Measurements from ENCODE around the gene GSK3A. TPM values are rescaled to one million over a fixed set of nuclear protein-coding genes. Genes with fewer than 3 reads are reported as not detected.

Gene GSK3A
- total RNA-seq, 1 donor from 2014 or later = 50.3 TPM

DNA sequence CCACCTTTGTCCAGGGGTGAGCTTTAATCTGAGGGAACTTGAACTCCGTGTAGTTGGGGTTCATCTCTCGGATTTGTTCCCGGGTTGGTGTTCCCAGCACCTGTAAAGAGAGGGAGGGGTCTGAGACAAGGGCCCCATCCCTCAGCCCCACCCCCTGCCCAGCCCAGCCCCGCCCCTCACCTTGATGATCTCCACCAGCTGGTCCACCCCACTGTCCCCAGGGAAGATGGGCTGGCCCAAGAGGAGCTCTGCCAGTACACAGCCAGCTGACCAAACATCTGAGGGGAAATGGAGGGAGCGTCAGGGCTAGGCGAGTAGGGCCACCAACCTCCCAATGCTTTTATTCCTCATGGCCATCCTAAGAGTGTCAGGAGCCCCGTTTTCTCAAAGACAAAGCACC is 9.3 kb downstream of the GSK3A start:
- FAIRE-seq (no peak), DNase-seq (ENCODE audit: low read depth) (no peak)
- peaks cover 7% of the 10 kb centered on the region for H3K4me1 Mint-ChIP-seq (ENCODE audit: low read depth, unreplicated experiment)
- H3K27ac ChIP-seq (ENCODE audit: low read depth, low read length) = no peak overlapping the region
- H3K36me3 Mint-ChIP-seq (ENCODE audit: low read depth, unreplicated experiment) = peaks cover 34% of the 10 kb centered on the region
- no peak overlapping the region for H3K4me2 ChIP-seq (ENCODE audit: low read length)
- H3K4me3 Mint-ChIP-seq (ENCODE audit: unreplicated experiment) = no peak overlapping the region
- H3K4me1 ChIP-seq (ENCODE audit: insufficient read depth, low read length) = no peaks in the 10 kb centered on the region
- no peak overlapping the region for H3K9ac ChIP-seq (ENCODE audit: low read length)
- no peaks in the 10 kb centered on the region for H3K9me3 ChIP-seq (ENCODE audit: insufficient read depth, low read depth, low read length)
- H3K9me3 Mint-ChIP-seq (ENCODE audit: unreplicated experiment) = no peaks in the 10 kb centered on the region
- no peak overlapping the region for H2AFZ ChIP-seq (ENCODE audit: low read depth, low read length)
- TF ChIP-seq EZH2 (IDR thresholded peaks at IDR 0.05; ENCODE audit: insufficient read depth, low read length) = no peak
- TF ChIP-seq, protein P1, sequence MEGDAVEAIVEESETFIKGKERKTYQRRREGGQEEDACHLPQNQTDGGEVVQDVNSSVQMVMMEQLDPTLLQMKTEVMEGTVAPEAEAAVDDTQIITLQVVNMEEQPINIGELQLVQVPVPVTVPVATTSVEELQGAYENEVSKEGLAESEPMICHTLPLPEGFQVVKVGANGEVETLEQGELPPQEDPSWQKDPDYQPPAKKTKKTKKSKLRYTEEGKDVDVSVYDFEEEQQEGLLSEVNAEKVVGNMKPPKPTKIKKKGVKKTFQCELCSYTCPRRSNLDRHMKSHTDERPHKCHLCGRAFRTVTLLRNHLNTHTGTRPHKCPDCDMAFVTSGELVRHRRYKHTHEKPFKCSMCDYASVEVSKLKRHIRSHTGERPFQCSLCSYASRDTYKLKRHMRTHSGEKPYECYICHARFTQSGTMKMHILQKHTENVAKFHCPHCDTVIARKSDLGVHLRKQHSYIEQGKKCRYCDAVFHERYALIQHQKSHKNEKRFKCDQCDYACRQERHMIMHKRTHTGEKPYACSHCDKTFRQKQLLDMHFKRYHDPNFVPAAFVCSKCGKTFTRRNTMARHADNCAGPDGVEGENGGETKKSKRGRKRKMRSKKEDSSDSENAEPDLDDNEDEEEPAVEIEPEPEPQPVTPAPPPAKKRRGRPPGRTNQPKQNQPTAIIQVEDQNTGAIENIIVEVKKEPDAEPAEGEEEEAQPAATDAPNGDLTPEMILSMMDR (IDR thresholded peaks at IDR 0.05; ENCODE audit: insufficient read depth, low read depth, low read length) = no peak
- H3K27ac Mint-ChIP-seq (ENCODE audit: unreplicated experiment) = peak overlapping the region; percentile 81
- peaks cover 51% of the 10 kb centered on the region for H3K79me2 ChIP-seq (ENCODE audit: insufficient read depth, low read length)
- no peaks in the 10 kb centered on the region for H3K27me3 ChIP-seq (ENCODE audit: insufficient read depth, low read length)
- H3K27me3 Mint-ChIP-seq (ENCODE audit: low read depth, unreplicated experiment) = no peaks in the 10 kb centered on the region
- peaks cover 39% of the 10 kb centered on the region for H3K36me3 ChIP-seq (ENCODE audit: insufficient read depth, low read length)
- no peak overlapping the region for H3K4me3 ChIP-seq (ENCODE audit: insufficient read depth, low read depth, low read length)
- peaks cover 80% of the 10 kb centered on the region for H4K20me1 ChIP-seq (ENCODE audit: insufficient read depth, low read length)

GRCh38 chr19:42232435-42232834 is 10.0 kb downstream of the GSK3A start:
- no peak overlapping the region for H3K4me3 ChIP-seq (ENCODE audit: insufficient read depth, low read depth, low read length)
- peaks cover 55% of the 10 kb centered on the region for H3K79me2 ChIP-seq (ENCODE audit: insufficient read depth, low read length)
- peaks cover 38% of the 10 kb centered on the region for H3K36me3 Mint-ChIP-seq (ENCODE audit: low read depth, unreplicated experiment)
- H3K9ac ChIP-seq (ENCODE audit: low read length) = no peak overlapping the region
- H3K4me2 ChIP-seq (ENCODE audit: low read length) = no peak overlapping the region
- H3K36me3 ChIP-seq (ENCODE audit: insufficient read depth, low read length) = peaks cover 42% of the 10 kb centered on the region
- no peaks in the 10 kb centered on the region for H3K4me1 ChIP-seq (ENCODE audit: insufficient read depth, low read length)
- no peak overlapping the region for H3K4me3 Mint-ChIP-seq (ENCODE audit: unreplicated experiment)
- no peaks in the 10 kb centered on the region for H3K9me3 Mint-ChIP-seq (ENCODE audit: unreplicated experiment)
- DNase-seq (ENCODE audit: low read depth) (no peak), FAIRE-seq (no peak)
- peaks cover 85% of the 10 kb centered on the region for H4K20me1 ChIP-seq (ENCODE audit: insufficient read depth, low read length)
- H3K9me3 ChIP-seq (ENCODE audit: insufficient read depth, low read depth, low read length) = no peaks in the 10 kb centered on the region
- H3K27ac ChIP-seq (ENCODE audit: low read depth, low read length) = no peak overlapping the region
- H3K27me3 Mint-ChIP-seq (ENCODE audit: low read depth, unreplicated experiment) = no peaks in the 10 kb centered on the region
- no peaks in the 10 kb centered on the region for H3K27me3 ChIP-seq (ENCODE audit: insufficient read depth, low read length)
- no peak overlapping the region for H2AFZ ChIP-seq (ENCODE audit: low read depth, low read length)
- peaks cover 7% of the 10 kb centered on the region for H3K4me1 Mint-ChIP-seq (ENCODE audit: low read depth, unreplicated experiment)
- no peak overlapping the region for H3K27ac Mint-ChIP-seq (ENCODE audit: unreplicated experiment)
- TF ChIP-seq, protein P1 (IDR thresholded peaks at IDR 0.05; ENCODE audit: insufficient read depth, low read depth, low read length) = no peak
- no peak for TF ChIP-seq EZH2 (IDR thresholded peaks at IDR 0.05; ENCODE audit: insufficient read depth, low read length)

DNA sequence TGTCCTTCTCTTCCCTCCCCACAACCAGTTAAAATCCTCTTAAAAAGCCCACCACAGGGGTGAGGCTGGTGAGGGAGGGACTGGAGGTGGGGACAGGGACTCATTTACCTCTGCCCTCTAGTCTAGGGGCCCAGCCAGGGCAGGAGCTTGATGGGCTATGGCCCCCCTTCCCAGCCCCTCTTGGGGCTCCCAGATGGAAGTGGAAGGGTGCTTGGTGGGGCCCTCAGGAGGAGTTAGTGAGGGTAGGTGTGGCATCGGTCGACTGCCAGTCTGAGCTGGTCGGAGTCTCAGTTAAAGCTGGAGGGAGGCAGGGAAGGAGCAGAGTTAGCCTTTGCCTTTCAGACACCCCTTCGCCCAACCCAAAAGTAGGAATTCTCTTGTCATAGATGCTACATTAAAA is 11.8 kb downstream of the GSK3A start:
- Histone ChIP-seq H3K4me1 (ENCODE audit: insufficient read depth, low read length) (peaks cover 8% of the 10 kb centered on the region), H3K79me2 (ENCODE audit: insufficient read depth, low read length) (peaks cover 61% of the 10 kb centered on the region), H3K9me3 (ENCODE audit: insufficient read depth, low read depth, low read length) (no peaks in the 10 kb centered on the region), H3K4me2 (ENCODE audit: low read length) (no peak overlapping the region), H2AFZ (ENCODE audit: low read depth, low read length) (no peak overlapping the region), H3K27me3 (ENCODE audit: insufficient read depth, low read length) (no peaks in the 10 kb centered on the region), H3K4me3 (ENCODE audit: insufficient read depth, low read depth, low read length) (no peak overlapping the region), H4K20me1 (ENCODE audit: insufficient read depth, low read length) (peaks cover 93% of the 10 kb centered on the region), H3K36me3 (ENCODE audit: insufficient read depth, low read length) (peaks cover 46% of the 10 kb centered on the region), H3K27ac (ENCODE audit: low read depth, low read length) (no peak overlapping the region), H3K9ac (ENCODE audit: low read length) (no peak overlapping the region)
- Mint-ChIP-seq H3K4me3 (ENCODE audit: unreplicated experiment) (no peak overlapping the region), H3K27me3 (ENCODE audit: low read depth, unreplicated experiment) (no peaks in the 10 kb centered on the region), H3K27ac (ENCODE audit: unreplicated experiment) (no peak overlapping the region), H3K9me3 (ENCODE audit: unreplicated experiment) (no peaks in the 10 kb centered on the region), H3K4me1 (ENCODE audit: low read depth, unreplicated experiment) (peaks cover 15% of the 10 kb centered on the region), H3K36me3 (ENCODE audit: low read depth, unreplicated experiment) (peaks cover 41% of the 10 kb centered on the region)
- DNase-seq (ENCODE audit: low read depth) (no peak), FAIRE-seq (no peak)
- TF ChIP-seq, protein P1 (IDR thresholded peaks at IDR 0.05; ENCODE audit: insufficient read depth, low read depth, low read length) = no peak
- no peak for TF ChIP-seq EZH2 (IDR thresholded peaks at IDR 0.05; ENCODE audit: insufficient read depth, low read length)
